Neural crest cell (in vitro differentiated cells): Measurements from ENCODE around the gene CFAP100. TPM values are rescaled to one million over a fixed set of nuclear protein-coding genes. Genes with fewer than 3 reads are reported as not detected.

Experiments
- DNase-seq: peaks from one replicate; pipeline ENCODE4 v3.0.0; 2021; ENCODE audit warnings: low read depth, mixed read lengths, low spot score
- H3K27ac Mint-ChIP-seq: one replicate; pipeline ENCODE4 v1.8.0; 2021; ENCODE audit warnings: mild to moderate bottlenecking, mixed read lengths; ENCODE audit not compliant: unreplicated experiment
- H3K27me3 Mint-ChIP-seq: 2 replicates; pipeline ENCODE4 v1.8.0; 2021; ENCODE audit warnings: low read depth, mild to moderate bottlenecking, mixed read lengths
- H3K36me3 Mint-ChIP-seq: 2 replicates; pipeline ENCODE4 v1.8.0; 2021; ENCODE audit warnings: low read depth, mild to moderate bottlenecking, mixed read lengths
- H3K4me1 Mint-ChIP-seq: 2 replicates; pipeline ENCODE4 v1.8.0; 2021; ENCODE audit warnings: mixed read lengths
- H3K4me3 Mint-ChIP-seq: one replicate; pipeline ENCODE4 v1.8.0; 2021; ENCODE audit warnings: mild to moderate bottlenecking, mixed read lengths
- H3K9me3 Mint-ChIP-seq: 2 replicates; pipeline ENCODE4 v1.8.0; 2021; ENCODE audit warnings: mixed read lengths
- CTCF ChIP-seq: fragments of 200-600 bp; sonication (generic); conservative IDR thresholded peaks from 2 replicates; pipeline ENCODE4 v1.5.0; 2021; ENCODE audit warnings: antibody characterized with exemption, mild to moderate bottlenecking
- total RNA-seq: library from RNA; stranded (reverse); gene quantifications from 2 replicates; pipeline ENCODE4 v1.2.1, GENCODE V29; 2021

Gene CFAP100
- total RNA-seq, 1 donor from 2014 or later: 1.7 TPM

- Mint-ChIP-seq H3K4me3 (no peak overlapping the region), H3K4me1 (peaks cover 5% of the 10 kb centered on the region), H3K9me3 (peaks cover 13% of the 10 kb centered on the region), H3K27me3 (no peaks in the 10 kb centered on the region), H3K27ac (no peak overlapping the region), H3K36me3 (peaks cover 15% of the 10 kb centered on the region)
- DNase-seq: no peak
- no peak for TF ChIP-seq CTCF
These were observed 28.7 kb downstream of the CFAP100 start for GRCh38 chr3:126423191-126424038.

GRCh38 chr3:126424039-126424717, 29.5 kb downstream of the CFAP100 start:
- TF ChIP-seq CTCF: no peak
- no peak overlapping the region for H3K27ac Mint-ChIP-seq
- peaks cover 13% of the 10 kb centered on the region for H3K9me3 Mint-ChIP-seq
- H3K36me3 Mint-ChIP-seq: peaks cover 15% of the 10 kb centered on the region
- H3K4me1 Mint-ChIP-seq: peaks cover 5% of the 10 kb centered on the region
- H3K27me3 Mint-ChIP-seq: no peaks in the 10 kb centered on the region
- no peak overlapping the region for H3K4me3 Mint-ChIP-seq
- no peak for DNase-seq

- Mint-ChIP-seq H3K27ac (no peak overlapping the region), H3K36me3 (peaks cover 15% of the 10 kb centered on the region), H3K27me3 (no peaks in the 10 kb centered on the region), H3K9me3 (peaks cover 13% of the 10 kb centered on the region), H3K4me1 (peaks cover 5% of the 10 kb centered on the region), H3K4me3 (no peak overlapping the region)
- TF ChIP-seq CTCF: no peak
- no peak for DNase-seq
These were observed 30.0 kb downstream of the CFAP100 start for GRCh38 chr3:126424751-126425150.

GRCh38 chr3:126431103-126431534, 36.4 kb downstream of the CFAP100 start:
- H3K27me3 Mint-ChIP-seq: no peaks in the 10 kb centered on the region
- no peak for DNase-seq

More at GRCh38 chr3:126431103-126431534, 36.4 kb downstream of the CFAP100 start:
- Mint-ChIP-seq H3K27ac (no peak overlapping the region), H3K36me3 (peaks cover 8% of the 10 kb centered on the region), H3K9me3 (peaks cover 6% of the 10 kb centered on the region), H3K4me1 (peaks cover 7% of the 10 kb centered on the region), H3K4me3 (no peak overlapping the region)
- TF ChIP-seq CTCF: no peak
